GM23248 (cell line): ENCODE data around the gene PRDM16. TPM values are rescaled to one million over a fixed set of nuclear protein-coding genes. Genes with fewer than 3 reads are reported as not detected.

ENCODE experiments used
- DNase-seq: peaks from one replicate; pipeline ENCODE4 v3.0.0-alpha.2; 2015
- H2AFZ ChIP-seq: fragments of 200-600 bp; sonication (generic); 2 replicates; pipeline ENCODE4 v1.6.1; 2016; ENCODE audit warnings: antibody characterized with exemption
- H3F3A ChIP-seq: fragments of 200-600 bp; sonication (generic); 2 replicates; pipeline ENCODE4 v1.6.1; 2016; ENCODE audit warnings: mild to moderate bottlenecking, antibody characterized with exemption, mixed run types; ENCODE audit not compliant: insufficient read depth
- H3K27ac ChIP-seq: fragments of 200-600 bp; sonication (generic); 2 replicates; pipeline ENCODE4 v1.5.1; 2016; ENCODE audit warnings: mild to moderate bottlenecking
- H3K27me3 ChIP-seq: fragments of 200-600 bp; sonication (generic); replicated peaks from 2 replicates; pipeline ENCODE4 v1.6.1; 2016; ENCODE audit warnings: mild to moderate bottlenecking; ENCODE audit not compliant: insufficient read depth
- H3K36me3 ChIP-seq: fragments of 200-600 bp; sonication (generic); 2 replicates; pipeline ENCODE4 v1.6.1; 2016; ENCODE audit warnings: low read depth, mild to moderate bottlenecking
- H3K4me1 ChIP-seq: fragments of 200-600 bp; sonication (generic); 2 replicates; pipeline ENCODE4 v1.6.1; 2016; ENCODE audit warnings: mild to moderate bottlenecking; ENCODE audit not compliant: insufficient read depth
- H3K4me2 ChIP-seq: fragments of 200-600 bp; sonication (generic); one replicate; pipeline ENCODE4 v1.6.1; 2016; ENCODE audit warnings: mild to moderate bottlenecking; ENCODE audit not compliant: unreplicated experiment
- H3K4me3 ChIP-seq: fragments of 200-600 bp; sonication (generic); 2 replicates; pipeline ENCODE4 v1.5.1; 2016; ENCODE audit warnings: mild to moderate bottlenecking
- H3K79me2 ChIP-seq: fragments of 200-600 bp; sonication (generic); 2 replicates; pipeline ENCODE4 v1.6.1; 2016; ENCODE audit warnings: mild to moderate bottlenecking; ENCODE audit not compliant: insufficient read depth
- H3K9ac ChIP-seq: fragments of 200-600 bp; sonication (generic); 2 replicates; pipeline ENCODE4 v1.6.1; 2016; ENCODE audit warnings: mild to moderate bottlenecking
- H3K9me2 ChIP-seq: fragments of 200-600 bp; sonication (generic); 2 replicates; pipeline ENCODE4 v1.6.1; 2016; ENCODE audit warnings: mixed run types, mild to moderate bottlenecking, moderate library complexity; ENCODE audit not compliant: insufficient read depth
- H3K9me3 ChIP-seq: fragments of 200-600 bp; sonication (generic); one replicate; pipeline ENCODE4 v1.6.1; 2017; ENCODE audit warnings: low read depth
- H4K20me1 ChIP-seq: fragments of 200-600 bp; sonication (generic); 2 replicates; pipeline ENCODE4 v1.6.0; 2016; ENCODE audit not compliant: insufficient read depth
- EZH2 ChIP-seq: fragments of 200-600 bp; sonication (generic); IDR thresholded peaks from 2 replicates; pipeline ENCODE4 v1.6.1; 2018; ENCODE audit warnings: antibody characterized with exemption, mild to moderate bottlenecking; ENCODE audit not compliant: insufficient read depth, poor library complexity, severe bottlenecking
- EZH2phosphoT487 ChIP-seq: fragments of 200-600 bp; sonication (generic); IDR thresholded peaks from 2 replicates; pipeline ENCODE4 v1.6.1; 2018; ENCODE audit warnings: antibody characterized with exemption, moderate library complexity, mild to moderate bottlenecking, low read depth; ENCODE audit not compliant: insufficient read depth
- WGBS, 2 experiments: methylation state at CpG; one replicate each; pipeline ENCODE4 v1.1.6; 2015 to 2017; ENCODE audit warnings: low lambda C conversion rate in 2 of 2, low coverage in 1 of 2; ENCODE audit errors: missing lambda C conversion rate in 2 of 2; 5-methylcytosine and 5-hydroxymethylcytosine counted together
- in situ Hi-C: fragments of 300-500 bp; cut with MboI; formaldehyde crosslinking; loops from 2 replicates; pipeline ENCODE4 v1.15.0; 2020
- polyA plus RNA-seq: library from polyadenylated mRNA; unstranded; fragments of >200 nt; fragmentation: Nextera tagmentation; extraction: Ambion mirVana; gene quantifications from 2 replicates; pipeline ENCODE4 v1.2.1, GENCODE V29; 2016
- total RNA-seq: library from RNA; depleted of rRNA; stranded (reverse); fragments of >200 nt; shearing (Covaris generic); gene quantifications from 2 replicates; pipeline ENCODE4 v1.2.3, GENCODE V29; 2014

The PRDM16 gene
- total and polyA plus RNA-seq, 2 experiments from 2014 or later: 0.18 TPM; not detected in 1

GRCh38 chr1:3060127-3060526 lies 8.9 kb upstream of the PRDM16 start:
- Histone ChIP-seq H3K9me2 (no peaks in the 10 kb centered on the region), H3K4me2 (no peak overlapping the region), H2AFZ (no peak overlapping the region), H4K20me1 (no peaks in the 10 kb centered on the region), H3K27me3 (peaks cover 77% of the 10 kb centered on the region), H3K9ac (no peak overlapping the region), H3K4me1 (no peaks in the 10 kb centered on the region), H3F3A (no peaks in the 10 kb centered on the region), H3K36me3 (no peaks in the 10 kb centered on the region), H3K79me2 (no peaks in the 10 kb centered on the region), H3K9me3 (no peaks in the 10 kb centered on the region), H3K4me3 (no peak overlapping the region), H3K27ac (no peak overlapping the region)
- WGBS, 2 experiments: 38% methylated on average over 9 of the region's 9 CpGs
- TF ChIP-seq EZH2: no peak
- no peak for TF ChIP-seq EZH2phosphoT487
- in situ Hi-C loops: no loop called here
- DNase-seq: no peak

GRCh38 chr1:3060601-3061551 lies 8.1 kb upstream of the PRDM16 start:
- no peaks in the 10 kb centered on the region for H3K36me3 ChIP-seq
- peaks cover 84% of the 10 kb centered on the region for H3K27me3 ChIP-seq
- H2AFZ ChIP-seq: no peak overlapping the region
- H3K27ac ChIP-seq: no peak overlapping the region
- no peaks in the 10 kb centered on the region for H3K79me2 ChIP-seq
- H4K20me1 ChIP-seq: no peaks in the 10 kb centered on the region
- no peak overlapping the region for H3K9ac ChIP-seq
- DNase-seq: peak; percentile 54
- WGBS, 2 experiments: 21 to 24% methylated on average over 15 of the region's 15 CpGs
- no peaks in the 10 kb centered on the region for H3K9me2 ChIP-seq
- no peak overlapping the region for H3K4me3 ChIP-seq
- H3K4me2 ChIP-seq: no peak overlapping the region
- H3F3A ChIP-seq: no peaks in the 10 kb centered on the region
- in situ Hi-C loops: no loop called here
- TF ChIP-seq EZH2phosphoT487: no peak
- no peak for TF ChIP-seq EZH2
- H3K9me3 ChIP-seq: no peaks in the 10 kb centered on the region
- no peaks in the 10 kb centered on the region for H3K4me1 ChIP-seq

GRCh38 chr1:3061566-3061965 lies 7.4 kb upstream of the PRDM16 start:
- Histone ChIP-seq H3K27me3 (peaks cover 91% of the 10 kb centered on the region), H2AFZ (no peak overlapping the region), H3K9ac (no peak overlapping the region), H3K4me2 (no peak overlapping the region), H3K9me3 (no peaks in the 10 kb centered on the region), H3K4me1 (no peaks in the 10 kb centered on the region), H3F3A (no peaks in the 10 kb centered on the region), H3K79me2 (no peaks in the 10 kb centered on the region), H3K27ac (no peak overlapping the region), H3K36me3 (no peaks in the 10 kb centered on the region), H4K20me1 (no peaks in the 10 kb centered on the region), H3K4me3 (no peak overlapping the region), H3K9me2 (no peaks in the 10 kb centered on the region)
- 8 to 18% methylated on average over 5 of the region's 5 CpGs for WGBS, 2 experiments
- TF ChIP-seq EZH2phosphoT487: no peak
- no peak for TF ChIP-seq EZH2
- DNase-seq: no peak
- in situ Hi-C loops: no loop called here

GRCh38 chr1:3061981-3062615 lies 6.9 kb upstream of the PRDM16 start:
- in situ Hi-C loops: no loop called here

More at GRCh38 chr1:3061981-3062615, 6.9 kb upstream of the PRDM16 start:
- TF ChIP-seq EZH2 (no peak), EZH2phosphoT487 (no peak)
- 7 to 8% methylated on average over 18 to 20 of the region's 21 CpGs for WGBS, 2 experiments
- H3K27me3 ChIP-seq: peaks cover 92% of the 10 kb centered on the region
- no peaks in the 10 kb centered on the region for H3K9me2 ChIP-seq
- no peaks in the 10 kb centered on the region for H3K36me3 ChIP-seq
- H3K4me1 ChIP-seq: no peaks in the 10 kb centered on the region
- peak; percentile 23 for DNase-seq
- H3K4me3 ChIP-seq: no peak overlapping the region
- no peak overlapping the region for H3K27ac ChIP-seq
- no peak overlapping the region for H2AFZ ChIP-seq
- H3K9ac ChIP-seq: no peak overlapping the region
- H3K9me3 ChIP-seq: no peaks in the 10 kb centered on the region
- no peaks in the 10 kb centered on the region for H3K79me2 ChIP-seq
- no peaks in the 10 kb centered on the region for H4K20me1 ChIP-seq
- no peak overlapping the region for H3K4me2 ChIP-seq
- no peaks in the 10 kb centered on the region for H3F3A ChIP-seq
